Muscle layer of colon (tissue), 2 donors: ENCODE data around the gene IL1F10.

Source experiments
- H3K27ac ChIP-seq: one replicate; pipeline ENCODE4 v1.7.0; 2013; ENCODE audit warnings: low read depth, mild to moderate bottlenecking, low read length, moderate library complexity
- H3K27me3 ChIP-seq, 2 donors: one replicate each; pipeline ENCODE4 v1.7.0; 2013; ENCODE audit warnings: low read length in 2 of 2, mild to moderate bottlenecking in 2 of 2; ENCODE audit not compliant: insufficient read depth in 2 of 2, control insufficient read depth in 1 of 2
- H3K36me3 ChIP-seq: one replicate; pipeline ENCODE4 v1.7.0; 2013; ENCODE audit warnings: mild to moderate bottlenecking, low read length; ENCODE audit not compliant: insufficient read depth
- H3K4me1 ChIP-seq: one replicate; pipeline ENCODE4 v1.7.0; 2013; ENCODE audit warnings: mild to moderate bottlenecking, low read length; ENCODE audit not compliant: insufficient read depth
- H3K4me3 ChIP-seq, 2 donors: one replicate each; pipeline ENCODE4 v1.7.0; 2013; ENCODE audit warnings: low read length in 2 of 2, low read depth in 1 of 2, mild to moderate bottlenecking in 1 of 2, moderate library complexity in 1 of 2
- H3K9ac ChIP-seq: one replicate; pipeline ENCODE4 v1.7.0; 2013; ENCODE audit warnings: low read length
- H3K9me3 ChIP-seq: one replicate; pipeline ENCODE4 v1.7.0; 2013; ENCODE audit warnings: mild to moderate bottlenecking, low read length
- donor health status: abdominal sarcoma.
- donor health status: Adenocarcinoma of cecum.

The IL1F10 gene

GRCh38 chr2:113073325-113073834, 5.6 kb downstream of the IL1F10 start:
- no peaks in the 10 kb centered on the region for H3K36me3 ChIP-seq
- H3K4me1 ChIP-seq, result no peaks in the 10 kb centered on the region
- no peak overlapping the region for H3K9ac ChIP-seq
- H3K27me3 ChIP-seq, result no peaks in the 10 kb centered on the region
- H3K4me3 ChIP-seq, result no peak overlapping the region
- no peaks in the 10 kb centered on the region for H3K9me3 ChIP-seq
- H3K27ac ChIP-seq, result no peak overlapping the region

- H3K4me1 ChIP-seq, result no peaks in the 10 kb centered on the region
- no peaks in the 10 kb centered on the region for H3K27me3 ChIP-seq
- H3K27ac ChIP-seq, result no peak overlapping the region
- H3K4me3 ChIP-seq, result no peak overlapping the region
- H3K9me3 ChIP-seq, result no peaks in the 10 kb centered on the region
- H3K9ac ChIP-seq, result no peak overlapping the region
- H3K36me3 ChIP-seq, result no peaks in the 10 kb centered on the region
Measured at GRCh38 chr2:113075030-113075429, 7.3 kb downstream of the IL1F10 start.

DNA sequence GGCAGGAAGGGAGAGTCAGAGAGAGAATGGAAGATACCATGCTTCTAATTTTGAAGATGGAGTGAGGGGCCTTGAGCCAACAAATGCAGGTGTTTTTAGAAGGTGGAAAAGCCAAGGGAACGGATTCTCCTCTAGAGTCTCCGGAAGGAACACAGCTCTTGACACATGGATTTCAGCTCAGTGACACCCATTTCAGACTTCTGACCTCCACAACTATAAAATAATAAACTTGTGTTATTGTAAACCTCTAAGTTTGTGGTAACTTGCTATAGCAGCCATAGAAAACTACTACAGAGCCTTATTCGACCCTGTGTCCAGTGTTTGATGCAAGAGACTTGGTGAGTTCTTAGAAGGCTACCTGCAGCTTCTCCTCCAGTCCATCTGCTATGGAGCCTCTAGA, 7.8 kb downstream of the IL1F10 start:
- Histone ChIP-seq H3K4me1 (no peaks in the 10 kb centered on the region), H3K9ac (no peak overlapping the region), H3K4me3 (no peak overlapping the region), H3K27ac (no peak overlapping the region), H3K27me3 (no peaks in the 10 kb centered on the region), H3K9me3 (no peaks in the 10 kb centered on the region), H3K36me3 (no peaks in the 10 kb centered on the region)

- H3K36me3 ChIP-seq, result no peaks in the 10 kb centered on the region
- H3K9ac ChIP-seq, result no peak overlapping the region
- H3K9me3 ChIP-seq, result no peaks in the 10 kb centered on the region
- no peak overlapping the region for H3K4me3 ChIP-seq
- H3K27ac ChIP-seq, result no peak overlapping the region
- H3K4me1 ChIP-seq, result no peaks in the 10 kb centered on the region
- no peaks in the 10 kb centered on the region for H3K27me3 ChIP-seq
Measured at GRCh38 chr2:113076954-113077669, 9.3 kb downstream of the IL1F10 start.

DNA sequence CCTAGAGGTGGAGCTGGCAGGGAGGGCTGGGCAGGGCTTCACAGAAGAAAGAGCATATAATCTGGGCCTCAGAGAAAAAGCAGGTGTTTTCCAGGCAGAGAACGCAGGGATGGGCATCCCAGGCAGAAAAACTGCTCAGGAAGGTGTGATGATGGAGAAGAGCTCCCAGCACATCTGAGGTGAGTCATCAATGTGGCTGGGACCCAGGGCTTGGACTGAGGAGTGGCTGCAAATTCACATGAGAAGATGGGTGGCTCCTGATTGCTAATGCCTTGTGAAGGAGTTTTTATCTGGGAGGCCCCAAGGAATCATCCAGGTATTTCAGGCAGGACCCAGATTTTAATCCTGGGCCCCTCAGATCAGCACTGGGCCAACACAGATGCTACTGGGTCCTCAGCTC, 10.2 kb downstream of the IL1F10 start:
- no peak overlapping the region for H3K4me3 ChIP-seq
- H3K9me3 ChIP-seq, result no peaks in the 10 kb centered on the region
- no peaks in the 10 kb centered on the region for H3K27me3 ChIP-seq
- no peak overlapping the region for H3K9ac ChIP-seq
- H3K27ac ChIP-seq, result no peak overlapping the region
- no peaks in the 10 kb centered on the region for H3K4me1 ChIP-seq
- H3K36me3 ChIP-seq, result no peaks in the 10 kb centered on the region

- Histone ChIP-seq H3K9ac (no peak overlapping the region), H3K9me3 (no peaks in the 10 kb centered on the region), H3K4me3 (no peak overlapping the region), H3K27me3 (no peaks in the 10 kb centered on the region), H3K36me3 (no peaks in the 10 kb centered on the region), H3K4me1 (no peaks in the 10 kb centered on the region), H3K27ac (no peak overlapping the region)
Measured at GRCh38 chr2:113078350-113078839, 10.6 kb downstream of the IL1F10 start.

- no peaks in the 10 kb centered on the region for H3K36me3 ChIP-seq
- no peak overlapping the region for H3K4me3 ChIP-seq
- H3K9ac ChIP-seq, result no peak overlapping the region
- no peak overlapping the region for H3K27ac ChIP-seq
- no peaks in the 10 kb centered on the region for H3K4me1 ChIP-seq
- no peaks in the 10 kb centered on the region for H3K9me3 ChIP-seq
- H3K27me3 ChIP-seq, result no peaks in the 10 kb centered on the region
Measured at GRCh38 chr2:113079131-113079530, 11.4 kb downstream of the IL1F10 start.

DNA sequence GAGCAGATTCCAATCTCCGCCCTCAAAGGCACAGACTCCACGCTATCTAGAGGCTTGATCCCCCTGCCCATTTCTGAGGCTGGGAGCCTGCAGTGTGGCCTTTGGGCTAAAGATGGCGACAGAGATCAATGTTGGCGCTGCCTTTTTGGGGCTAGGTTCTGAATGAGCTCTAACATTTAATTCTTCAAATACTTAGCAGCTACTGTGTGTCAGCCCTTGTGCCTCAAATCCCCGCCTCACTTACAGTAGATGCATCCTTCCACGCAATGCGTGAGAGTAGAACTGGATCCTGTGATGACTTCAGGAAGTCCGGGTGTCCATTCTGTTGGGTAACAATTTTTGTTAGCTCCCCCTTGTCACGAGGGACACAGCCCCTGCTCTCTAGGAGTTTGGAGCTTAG, 12.4 kb downstream of the IL1F10 start:
- H3K4me1 ChIP-seq, result no peaks in the 10 kb centered on the region
- H3K27me3 ChIP-seq, result no peaks in the 10 kb centered on the region
- no peaks in the 10 kb centered on the region for H3K9me3 ChIP-seq
- H3K9ac ChIP-seq, result no peak overlapping the region
- no peaks in the 10 kb centered on the region for H3K36me3 ChIP-seq
- no peak overlapping the region for H3K27ac ChIP-seq
- no peak overlapping the region for H3K4me3 ChIP-seq

DNA sequence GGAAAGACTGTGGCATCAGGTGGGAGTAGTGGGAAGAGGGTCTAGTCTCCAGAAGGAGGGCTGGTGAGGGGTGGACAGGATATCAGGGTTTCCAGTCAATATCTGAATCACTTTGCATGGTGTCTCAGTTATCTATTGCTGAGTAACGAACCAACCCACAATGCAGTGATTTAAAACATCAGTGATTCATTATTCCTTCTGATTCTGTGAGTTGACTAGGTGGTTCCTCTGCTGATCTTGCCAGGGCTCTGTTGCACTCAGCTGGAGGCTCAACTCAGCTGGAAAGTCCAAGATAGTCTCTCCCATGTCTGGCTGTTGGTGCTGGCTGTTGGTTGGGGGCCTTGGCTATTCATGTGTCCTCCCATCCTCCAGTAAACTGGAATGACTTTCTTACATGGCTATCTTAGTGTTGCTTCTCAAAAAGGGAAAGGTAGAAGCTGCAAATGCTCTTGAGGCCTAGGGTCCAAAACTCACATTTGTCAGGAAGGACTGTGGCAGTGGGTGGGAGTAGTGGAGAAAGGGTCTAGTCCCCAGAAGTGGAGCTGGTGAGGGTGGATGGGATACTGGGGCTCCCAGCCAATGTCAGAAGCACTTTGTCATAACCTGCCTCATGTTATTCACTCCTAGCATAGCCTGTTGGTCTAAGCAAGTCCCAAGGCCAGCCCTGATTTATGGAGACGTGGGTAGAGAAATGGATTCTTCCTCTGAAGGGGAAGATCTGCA, 13.9 kb downstream of the IL1F10 start:
- Histone ChIP-seq H3K4me3 (no peak overlapping the region), H3K27ac (no peak overlapping the region), H3K36me3 (no peaks in the 10 kb centered on the region), H3K4me1 (no peaks in the 10 kb centered on the region), H3K27me3 (no peaks in the 10 kb centered on the region), H3K9ac (no peak overlapping the region), H3K9me3 (no peaks in the 10 kb centered on the region)

DNA sequence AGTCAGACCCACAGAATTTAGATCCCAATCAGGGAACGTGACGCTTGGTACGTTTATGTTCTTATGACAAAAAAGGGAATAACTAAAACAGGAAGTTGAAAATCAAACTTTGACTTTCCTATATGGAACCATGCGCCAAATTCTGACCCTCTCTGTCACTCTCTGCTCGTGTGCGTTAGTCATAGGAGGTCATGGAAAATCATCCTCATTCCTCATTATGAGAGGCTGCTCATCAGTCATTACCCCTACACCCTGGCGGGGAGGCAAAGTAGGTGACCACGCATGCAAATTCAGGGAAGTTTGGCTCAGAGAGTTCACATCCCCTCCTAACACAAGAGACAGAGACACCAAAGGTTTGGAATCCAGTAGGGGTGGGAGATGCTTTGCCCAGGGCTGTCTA, 15.5 kb downstream of the IL1F10 start:
- no peak overlapping the region for H3K9ac ChIP-seq
- no peaks in the 10 kb centered on the region for H3K9me3 ChIP-seq
- H3K27ac ChIP-seq, result no peak overlapping the region
- H3K4me1 ChIP-seq, result no peaks in the 10 kb centered on the region
- no peak overlapping the region for H3K4me3 ChIP-seq
- H3K36me3 ChIP-seq, result no peaks in the 10 kb centered on the region
- no peaks in the 10 kb centered on the region for H3K27me3 ChIP-seq

GRCh38 chr2:113084249-113085000, 16.7 kb downstream of the IL1F10 start:
- Histone ChIP-seq H3K4me3 (no peak overlapping the region), H3K4me1 (no peaks in the 10 kb centered on the region), H3K36me3 (no peaks in the 10 kb centered on the region), H3K27ac (no peak overlapping the region), H3K9ac (no peak overlapping the region), H3K27me3 (no peaks in the 10 kb centered on the region), H3K9me3 (no peaks in the 10 kb centered on the region)
